Measurements from ENCODE around the gene LIN37. TPM values are rescaled to one million over a fixed set of nuclear protein-coding genes. Genes with fewer than 3 reads are reported as not detected.

Gene LIN37
- total and polyA plus RNA-seq, 9 of the 15 experiments (the other 6 are each of a cell fraction or from before 2014, with no cell fraction given), result 1.2 to 12.5 (median 8.6) TPM

DNA sequence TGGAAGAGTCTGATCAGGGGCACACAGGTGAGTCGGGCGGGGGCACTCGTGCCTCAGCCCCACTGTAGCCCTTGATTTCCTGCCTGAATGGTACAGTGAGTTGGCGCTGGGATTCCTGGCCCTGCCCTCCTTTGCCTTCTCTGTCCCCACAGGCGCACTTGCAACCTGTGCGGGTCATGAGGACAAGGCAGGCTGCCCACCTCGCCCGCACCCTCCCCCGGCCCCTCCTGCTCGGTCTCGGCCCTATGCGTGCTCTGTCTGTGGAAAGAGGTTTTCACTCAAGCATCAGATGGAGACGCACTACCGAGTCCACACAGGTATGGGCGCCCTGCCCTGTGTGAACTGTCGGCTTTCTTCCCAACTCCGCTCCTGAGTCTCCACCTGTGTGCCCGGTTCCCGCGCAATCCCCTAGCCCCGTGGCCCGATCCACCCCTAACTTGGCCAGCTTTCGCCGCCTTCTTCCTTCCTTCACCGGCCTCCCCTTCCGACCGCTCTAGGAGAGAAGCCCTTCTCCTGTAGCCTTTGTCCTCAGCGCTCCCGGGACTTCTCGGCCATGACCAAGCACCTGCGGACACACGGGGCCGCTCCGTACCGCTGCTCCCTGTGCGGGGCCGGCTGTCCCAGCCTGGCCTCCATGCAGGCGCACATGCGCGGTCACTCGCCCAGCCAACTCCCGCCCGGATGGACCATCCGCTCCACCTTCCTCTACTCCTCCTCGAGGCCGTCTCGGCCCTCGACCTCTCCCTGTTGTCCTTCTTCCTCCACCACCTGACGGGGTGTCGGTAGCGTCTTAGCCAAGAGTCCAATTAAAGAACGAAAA is 32.2 kb upstream of the LIN37 start (continued):
- peak; percentile 34; the same call in 1 of the 2 replicates for TF ChIP-seq ZBTB40 (IDR thresholded peaks at IDR 0.05)
- no peak for TF ChIP-seq ZBTB40 (CRISPR knock-in tag; IDR thresholded peaks at IDR 0.05)
- TF ChIP-seq SMARCA4 (IDR thresholded peaks at IDR 0.05), result no peak
- TF ChIP-seq CC2D1A (IDR thresholded peaks at IDR 0.05), result no peak
- no peak for TF ChIP-seq TAF15 (IDR thresholded peaks at IDR 0.05; ENCODE audit: low read depth, low read length)
- no peak for TF ChIP-seq HMG20A (CRISPR knock-in tag; conservative IDR thresholded peaks at IDR 0.05)
- no peak for TF ChIP-seq SP1 (CRISPR knock-in tag; IDR thresholded peaks at IDR 0.05)
- peak; percentile 27 for TF ChIP-seq KDM5B (IDR thresholded peaks at IDR 0.05; ENCODE audit: insufficient replicate concordance, low read depth, low read length)

All from K562 (cell line).